H1 (cell line): ENCODE measurements around the gene SLC41A2. TPM values are rescaled to one million over a fixed set of nuclear protein-coding genes. Genes with fewer than 3 reads are reported as not detected.

Experiments used
- CTCF ChIA-PET: fragments of 300-600 bp; sonication (Branson Sonifier 250); formaldehyde crosslinking; loops from one replicate; lab custom pipeline; 2021; ENCODE audit not compliant: partially characterized antibody; lab: Charles Lee
- POLR2A ChIA-PET: fragments of 300-600 bp; sonication (Branson Sonifier 250); formaldehyde crosslinking; loops from one replicate; lab custom pipeline; 2021; ENCODE audit warnings: inconsistent platforms; ENCODE audit not compliant: partially characterized antibody; lab: Charles Lee
- DNase-seq, 2 experiments: peaks; one replicate each; pipeline versions ENCODE4 v3.0.0 to v3.0.0-alpha.2; 2010 to 2022; ENCODE audit warnings: low spot score in 2 of 2, low read depth in 1 of 2, mixed read lengths in 1 of 2
- FAIRE-seq: peaks from 2 replicates; lab custom pipeline; 2011; peaks lifted over from hg19 to GRCh38; lab: Jason Lieb, UNC
- H2AFZ ChIP-seq: 2 replicates; pipeline ENCODE4 v1.8.1; 2012; ENCODE audit warnings: low read length, inconsistent platforms
- H2AK5ac ChIP-seq: 2 replicates; pipeline ENCODE4 v1.6.1; 2013; ENCODE audit warnings: low read depth, low read length
- H2BK120ac ChIP-seq: replicated peaks from 2 replicates; pipeline ENCODE3; 2013; ENCODE audit warnings: low read depth, low read length, inconsistent platforms
- H2BK12ac ChIP-seq: 2 replicates; pipeline ENCODE4 v1.6.1; 2013; ENCODE audit warnings: low read depth, low read length
- H2BK15ac ChIP-seq: 2 replicates; pipeline ENCODE4 v1.6.1; 2013; ENCODE audit warnings: low read length
- H2BK20ac ChIP-seq: 2 replicates; pipeline ENCODE4 v1.6.1; 2013; ENCODE audit warnings: low read length
- H2BK5ac ChIP-seq: 2 replicates; pipeline ENCODE4 v1.6.1; 2013; ENCODE audit warnings: low read depth, low read length
- H3K14ac ChIP-seq: 2 replicates; pipeline ENCODE4 v1.6.1; 2013; ENCODE audit warnings: inconsistent platforms; ENCODE audit not compliant: insufficient read length
- H3K18ac ChIP-seq: 2 replicates; pipeline ENCODE4 v1.6.1; 2013; ENCODE audit warnings: low read length; ENCODE audit errors: extremely low read depth
- H3K23ac ChIP-seq: 2 replicates; pipeline ENCODE4 v1.6.1; 2013; ENCODE audit warnings: inconsistent platforms; ENCODE audit not compliant: insufficient read length
- H3K23me2 ChIP-seq: 2 replicates; pipeline ENCODE4 v1.6.1; 2013; ENCODE audit warnings: low read depth, low read length
- H3K27ac ChIP-seq: 2 replicates; pipeline ENCODE4 v1.6.1; 2011; ENCODE audit warnings: low read depth, low read length, inconsistent platforms
- H3K27me3 ChIP-seq, 4 experiments: replicated peaks in 1 of 4; 1 replicate in 1 of 4; 2 replicates in 3 of 4; pipeline versions ENCODE4 v1.6.1 to v1.8.1; 2011 to 2013; ENCODE audit warnings: low read length in 3 of 4, mild to moderate bottlenecking in 3 of 4, inconsistent platforms in 2 of 4, mixed read lengths in 2 of 4, moderate library complexity in 1 of 4; ENCODE audit not compliant: control insufficient read depth in 3 of 4, insufficient read depth in 3 of 4; ENCODE audit errors: extremely low read depth in 1 of 4
- H3K36me3 ChIP-seq, 4 experiments: 2 replicates each; pipeline versions ENCODE4 v1.6.1 to v1.8.1; 2011 to 2013; ENCODE audit warnings: mild to moderate bottlenecking in 4 of 4, low read length in 3 of 4, moderate library complexity in 2 of 4, control low read depth in 1 of 4, inconsistent platforms in 1 of 4; ENCODE audit not compliant: insufficient read depth in 4 of 4, control insufficient read depth in 2 of 4
- H3K4ac ChIP-seq: replicated peaks from 2 replicates; pipeline ENCODE3; 2013; ENCODE audit warnings: low read length, low read depth, mixed read lengths, inconsistent platforms; ENCODE audit not compliant: insufficient read length
- H3K4me1 ChIP-seq, 4 experiments: replicated peaks in 1 of 4; 1 replicate in 1 of 4; 2 replicates in 3 of 4; pipeline versions ENCODE4 v1.6.1 to v1.8.1; 2011 to 2013; ENCODE audit warnings: low read length in 3 of 4, inconsistent platforms in 2 of 4, mixed read lengths in 1 of 4; ENCODE audit not compliant: insufficient read depth in 4 of 4, control insufficient read depth in 3 of 4
- H3K4me2 ChIP-seq, 2 experiments: 2 replicates each; pipeline versions ENCODE4 v1.6.1 to v1.8.1; 2011 to 2013; ENCODE audit warnings: low read depth in 2 of 2, low read length in 2 of 2, control low read depth in 1 of 2, inconsistent platforms in 1 of 2, mild to moderate bottlenecking in 1 of 2; ENCODE audit not compliant: insufficient read depth in 1 of 2
- H3K4me3 ChIP-seq, 4 experiments: fragments of 200-600, 300-600 bp in 1 of 4; sonication (generic), shearing (Covaris generic), sonication (Bioruptor Twin) in 1 of 4; 2 replicates each; pipeline versions ENCODE4 v1.5.1 to v1.8.1; 2011 to 2016; ENCODE audit warnings: low read length in 4 of 4, low read depth in 3 of 4, control low read depth in 2 of 4, inconsistent platforms in 2 of 4, mild to moderate bottlenecking in 2 of 4, mixed read lengths in 1 of 4, moderate library complexity in 1 of 4; ENCODE audit not compliant: insufficient read depth in 2 of 4; ENCODE audit errors: extremely low read depth in 1 of 4
- H3K56ac ChIP-seq: replicated peaks from 2 replicates; pipeline ENCODE3; 2013; ENCODE audit warnings: low read depth, mild to moderate bottlenecking, mixed read lengths, low read length, inconsistent platforms; ENCODE audit not compliant: insufficient read length
- H3K79me1 ChIP-seq: 2 replicates; pipeline ENCODE4 v1.6.1; 2013; ENCODE audit warnings: low read depth, low read length, control low read depth
- H3K79me2 ChIP-seq, 2 experiments: 2 replicates each; pipeline versions ENCODE4 v1.6.1 to v1.8.1; 2012 to 2013; ENCODE audit warnings: low read length in 2 of 2, mild to moderate bottlenecking in 2 of 2, inconsistent platforms in 1 of 2; ENCODE audit not compliant: insufficient read depth in 2 of 2, control insufficient read depth in 1 of 2
- H3K9ac ChIP-seq, 4 experiments: replicated peaks in 1 of 4; 1 replicate in 1 of 4; 2 replicates in 3 of 4; pipeline versions ENCODE4 v1.6.1 to v1.8.1; 2011 to 2013; ENCODE audit warnings: low read depth in 3 of 4, low read length in 3 of 4, control low read depth in 2 of 4, mild to moderate bottlenecking in 2 of 4, moderate library complexity in 2 of 4, inconsistent platforms in 1 of 4; ENCODE audit errors: extremely low read depth in 1 of 4
- H3K9me3 ChIP-seq, 2 experiments: 2 replicates each; pipeline versions ENCODE4 v1.6.1 to v1.8.1; 2012 to 2013; ENCODE audit warnings: mild to moderate bottlenecking in 2 of 2, moderate library complexity in 2 of 2, control low read depth in 1 of 2, inconsistent platforms in 1 of 2, low read depth in 1 of 2, low read length in 1 of 2, mixed read lengths in 1 of 2; ENCODE audit not compliant: insufficient read depth in 2 of 2
- H4K20me1 ChIP-seq, 2 experiments: replicated peaks in 1 of 2; 2 replicates each; pipeline versions ENCODE3 to v1.8.1; 2011 to 2013; ENCODE audit warnings: inconsistent platforms in 2 of 2, low read length in 2 of 2, mild to moderate bottlenecking in 1 of 2; ENCODE audit not compliant: insufficient read depth in 2 of 2, control insufficient read depth in 1 of 2
- H4K5ac ChIP-seq: 2 replicates; pipeline ENCODE4 v1.6.1; 2013; ENCODE audit warnings: low read length, low read depth, mixed read lengths, inconsistent platforms; ENCODE audit not compliant: insufficient read length
- H4K8ac ChIP-seq: 2 replicates; pipeline ENCODE4 v1.8.0; 2013; ENCODE audit warnings: mild to moderate bottlenecking, moderate library complexity, low read length, inconsistent platforms; ENCODE audit not compliant: insufficient read depth; ENCODE audit errors: extremely low read depth
- H4K91ac ChIP-seq: replicated peaks from 2 replicates; pipeline ENCODE3; 2013; ENCODE audit warnings: low read length, mixed read lengths, inconsistent platforms; ENCODE audit not compliant: insufficient read length
- GTF2F1 ChIP-seq: IDR thresholded peaks from 2 replicates; pipeline ENCODE4 v1.6.1; 2012; ENCODE audit warnings: low read depth, low read length, improper control_type of control experiment, borderline replicate concordance
- KDM4A ChIP-seq: IDR thresholded peaks from one replicate; pipeline ENCODE4 v1.7.1; 2012; ENCODE audit warnings: low read depth, mild to moderate bottlenecking, moderate library complexity, low read length, inconsistent platforms; ENCODE audit not compliant: severe bottlenecking
- TBP ChIP-seq: IDR thresholded peaks from 2 replicates; pipeline ENCODE4 v1.6.1; 2011; ENCODE audit warnings: low read depth, low read length, improper control_type of control experiment
- WGBS, 2 experiments: shearing (Covaris generic) in 1 of 2; methylation state at CpG; one replicate each; pipeline versions ENCODE4 v1.1.6 to v1.1.7; 2013 to 2015; ENCODE audit warnings: low lambda C conversion rate in 2 of 2, mixed read lengths in 2 of 2, inconsistent platforms in 1 of 2, low coverage in 1 of 2, missing lambda C conversion rate in 1 of 2; ENCODE audit not compliant: insufficient replicate concordance in 2 of 2, insufficient coverage in 1 of 2, insufficient read length in 1 of 2; ENCODE audit errors: extremely low coverage in 1 of 2, missing lambda C conversion rate in 1 of 2; 5-methylcytosine and 5-hydroxymethylcytosine counted together
- polyA plus RNA-seq, 7 experiments: library from polyadenylated mRNA; depleted of rRNA in 3 of 7; stranded (reverse) in 5 of 7; unstranded in 2 of 7; fragments of >200 nt in 5 of 7; fragments of 200-250 nt in 2 of 7; gene quantifications; 1 replicate in 5 of 7; 2 replicates in 1 of 7; 4 replicates in 1 of 7; pipeline versions ENCODE4 v1.2.1 to v1.2.3, GENCODE V29; 2011 to 2013; ENCODE audit warnings: missing spikeins in 2 of 7, mixed read lengths in 2 of 7
- total RNA-seq: library from RNA; stranded (reverse); fragmentation: NEBNext Ultra II Directional; extraction: Animal tissue kit (Norgen Biotek cat#: 25700); gene quantifications from 2 replicates; pipeline ENCODE4 v1.2.1, GENCODE V29; 2021
- TF ChIP-seq, protein P1 (sequence below): IDR thresholded peaks from 2 replicates; pipeline ENCODE4 v1.6.1; 2012; ENCODE audit warnings: inconsistent platforms

The SLC41A2 gene
- total and polyA plus RNA-seq, 2 of the 8 experiments (the other 6 are each of a cell fraction or from before 2014, with no cell fraction given) = 0.79 to 3.0 TPM

DNA sequence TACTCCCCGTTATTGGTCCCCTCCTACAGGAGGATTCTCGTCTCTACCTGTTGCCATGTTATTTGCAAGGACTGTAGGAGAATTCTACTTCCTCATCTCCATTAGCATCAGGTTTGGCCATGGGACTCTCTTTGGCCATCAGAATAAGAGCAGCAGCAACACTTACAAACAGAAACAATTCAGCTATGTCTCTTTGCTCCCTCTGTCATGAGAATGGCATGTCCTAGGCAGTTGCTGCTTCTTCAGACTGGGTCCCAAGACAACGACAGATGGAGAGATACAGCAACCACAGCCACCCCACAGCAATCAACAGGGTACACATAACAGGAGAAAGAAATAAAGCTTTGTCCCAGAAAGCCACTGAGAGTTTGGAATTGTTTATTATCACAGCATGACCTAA, 19.7 kb downstream of the SLC41A2 start:
- H3K56ac ChIP-seq = no peak overlapping the region
- no peaks in the 10 kb centered on the region for H3K79me2 ChIP-seq
- no peaks in the 10 kb centered on the region for H3K23me2 ChIP-seq
- H3K18ac ChIP-seq = no peak overlapping the region
- FAIRE-seq (no peak), DNase-seq (no peak)
- ChIA-PET POLR2A (interaction anchor here (0.7 kb wide), 1 partner anchor 20 kb away, joined by 4 read pairs; no protein-coding TSS in a partner anchor), CTCF (interaction anchor here (0.7 kb wide), 2 partner anchors 103 to 530 kb away, joined by 3 read pairs; no protein-coding TSS in a partner anchor)
- H2AFZ ChIP-seq = no peak overlapping the region
- H2BK15ac ChIP-seq = no peak overlapping the region
- no peak overlapping the region for H4K91ac ChIP-seq
- H4K20me1 ChIP-seq = no peaks in the 10 kb centered on the region
- H3K27ac ChIP-seq = no peak overlapping the region
- no peaks in the 10 kb centered on the region for H3K79me1 ChIP-seq
- no peak overlapping the region for H3K9ac ChIP-seq
- H2BK12ac ChIP-seq = no peak overlapping the region
- H2BK120ac ChIP-seq = no peak overlapping the region
- no peaks in the 10 kb centered on the region for H3K36me3 ChIP-seq
- H3K23ac ChIP-seq = no peak overlapping the region
- WGBS, 2 experiments = 82% methylated on average over 3 of the region's 3 CpGs; no CpG with 5 or more reads in 1 of the 2 experiments
- no peak overlapping the region for H2BK20ac ChIP-seq
- H4K5ac ChIP-seq = no peak overlapping the region
- no peak overlapping the region for H3K4me3 ChIP-seq
- no peak overlapping the region for H2AK5ac ChIP-seq
- no peaks in the 10 kb centered on the region for H3K27me3 ChIP-seq
- no peak overlapping the region for H3K14ac ChIP-seq
- no peak overlapping the region for H2BK5ac ChIP-seq
- no peaks in the 10 kb centered on the region for H3K9me3 ChIP-seq
- H3K4me2 ChIP-seq = no peak overlapping the region
- no peak overlapping the region for H3K4ac ChIP-seq
- no peaks in the 10 kb centered on the region for H3K4me1 ChIP-seq
- H4K8ac ChIP-seq = no peak overlapping the region
- TF ChIP-seq KDM4A = no peak
- no peak for TF ChIP-seq TBP
- TF ChIP-seq, protein P1, sequence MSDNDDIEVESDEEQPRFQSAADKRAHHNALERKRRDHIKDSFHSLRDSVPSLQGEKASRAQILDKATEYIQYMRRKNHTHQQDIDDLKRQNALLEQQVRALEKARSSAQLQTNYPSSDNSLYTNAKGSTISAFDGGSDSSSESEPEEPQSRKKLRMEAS = no peak
- no peak for TF ChIP-seq GTF2F1
